ENCODE results near the gene SIX4. TPM values are rescaled to one million over a fixed set of nuclear protein-coding genes. Genes with fewer than 3 reads are reported as not detected.

SIX4 gene
- total RNA-seq, 4 donors from 2014 or later: 5.7 to 11.1 (median 6.1) TPM

DNA sequence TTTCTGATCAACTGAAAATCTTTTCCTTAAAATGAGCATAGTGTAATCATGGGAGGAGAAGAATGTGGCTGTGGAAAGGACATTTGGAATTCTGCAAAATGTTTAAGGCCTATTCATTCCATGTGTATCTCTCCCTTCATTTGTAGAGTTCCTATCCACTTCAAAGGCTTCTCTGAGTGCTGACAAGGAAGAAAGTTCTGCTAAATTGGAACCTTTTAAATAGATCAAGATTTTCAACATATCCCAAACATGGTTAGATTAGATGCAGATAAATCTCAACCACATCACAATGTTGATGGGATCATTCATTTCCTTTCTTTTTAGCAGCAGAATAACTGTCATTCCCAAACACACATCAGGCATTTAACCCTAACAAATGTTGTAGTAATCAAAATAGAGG is 46.5 kb downstream of the SIX4 start:
- intact Hi-C loops (cut with DNase I): no loop called here
- H3K27me3 ChIP-seq: no peaks in the 10 kb centered on the region
- no peak for DNase-seq
- no peaks in the 10 kb centered on the region for H3K4me1 ChIP-seq
- H3K4me3 ChIP-seq (replicated peaks in 1 of 3): no peak overlapping the region
- H3K9me3 ChIP-seq: no peaks in the 10 kb centered on the region
- no peaks in the 10 kb centered on the region for H3K36me3 ChIP-seq
- TF ChIP-seq POLR2A (IDR thresholded peaks at IDR 0.05): no peak
- TF ChIP-seq, protein P1, sequence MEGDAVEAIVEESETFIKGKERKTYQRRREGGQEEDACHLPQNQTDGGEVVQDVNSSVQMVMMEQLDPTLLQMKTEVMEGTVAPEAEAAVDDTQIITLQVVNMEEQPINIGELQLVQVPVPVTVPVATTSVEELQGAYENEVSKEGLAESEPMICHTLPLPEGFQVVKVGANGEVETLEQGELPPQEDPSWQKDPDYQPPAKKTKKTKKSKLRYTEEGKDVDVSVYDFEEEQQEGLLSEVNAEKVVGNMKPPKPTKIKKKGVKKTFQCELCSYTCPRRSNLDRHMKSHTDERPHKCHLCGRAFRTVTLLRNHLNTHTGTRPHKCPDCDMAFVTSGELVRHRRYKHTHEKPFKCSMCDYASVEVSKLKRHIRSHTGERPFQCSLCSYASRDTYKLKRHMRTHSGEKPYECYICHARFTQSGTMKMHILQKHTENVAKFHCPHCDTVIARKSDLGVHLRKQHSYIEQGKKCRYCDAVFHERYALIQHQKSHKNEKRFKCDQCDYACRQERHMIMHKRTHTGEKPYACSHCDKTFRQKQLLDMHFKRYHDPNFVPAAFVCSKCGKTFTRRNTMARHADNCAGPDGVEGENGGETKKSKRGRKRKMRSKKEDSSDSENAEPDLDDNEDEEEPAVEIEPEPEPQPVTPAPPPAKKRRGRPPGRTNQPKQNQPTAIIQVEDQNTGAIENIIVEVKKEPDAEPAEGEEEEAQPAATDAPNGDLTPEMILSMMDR (IDR thresholded peaks at IDR 0.05): no peak
- no peak overlapping the region for H3K27ac ChIP-seq

DNA sequence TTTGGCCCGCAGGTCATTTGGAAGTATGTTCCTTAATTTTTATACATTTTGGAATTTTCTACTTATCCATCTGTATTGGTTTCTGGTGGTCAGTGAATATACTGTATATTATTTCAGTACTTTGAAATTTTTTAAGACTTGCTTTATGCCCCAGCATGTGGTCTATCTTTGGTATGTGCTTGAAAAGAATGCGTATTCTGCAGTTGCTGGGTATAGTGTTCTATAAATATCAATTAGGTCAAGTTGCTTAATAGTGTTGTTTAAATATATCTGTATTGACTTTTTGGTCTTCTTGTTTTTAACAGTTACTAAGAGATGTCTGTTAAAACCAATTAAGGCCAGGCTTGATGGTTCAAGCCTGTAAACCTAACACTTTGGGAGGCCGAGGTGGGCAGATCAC is 53.2 kb downstream of the SIX4 start:
- H3K27me3 ChIP-seq: no peaks in the 10 kb centered on the region
- H3K27ac ChIP-seq: no peak overlapping the region
- no peaks in the 10 kb centered on the region for H3K4me1 ChIP-seq
- no peak overlapping the region for H3K4me3 ChIP-seq (replicated peaks in 1 of 3)
- TF ChIP-seq, protein P1 (IDR thresholded peaks at IDR 0.05): no peak
- TF ChIP-seq POLR2A (IDR thresholded peaks at IDR 0.05): no peak
- 94 to 95% methylated on average over 3 of the region's 3 CpGs for WGBS, 2 donors
- H3K9me3 ChIP-seq: no peaks in the 10 kb centered on the region
- H3K36me3 ChIP-seq: no peaks in the 10 kb centered on the region
- intact Hi-C loops (cut with DNase I): no loop called here
- no peak for DNase-seq

DNA sequence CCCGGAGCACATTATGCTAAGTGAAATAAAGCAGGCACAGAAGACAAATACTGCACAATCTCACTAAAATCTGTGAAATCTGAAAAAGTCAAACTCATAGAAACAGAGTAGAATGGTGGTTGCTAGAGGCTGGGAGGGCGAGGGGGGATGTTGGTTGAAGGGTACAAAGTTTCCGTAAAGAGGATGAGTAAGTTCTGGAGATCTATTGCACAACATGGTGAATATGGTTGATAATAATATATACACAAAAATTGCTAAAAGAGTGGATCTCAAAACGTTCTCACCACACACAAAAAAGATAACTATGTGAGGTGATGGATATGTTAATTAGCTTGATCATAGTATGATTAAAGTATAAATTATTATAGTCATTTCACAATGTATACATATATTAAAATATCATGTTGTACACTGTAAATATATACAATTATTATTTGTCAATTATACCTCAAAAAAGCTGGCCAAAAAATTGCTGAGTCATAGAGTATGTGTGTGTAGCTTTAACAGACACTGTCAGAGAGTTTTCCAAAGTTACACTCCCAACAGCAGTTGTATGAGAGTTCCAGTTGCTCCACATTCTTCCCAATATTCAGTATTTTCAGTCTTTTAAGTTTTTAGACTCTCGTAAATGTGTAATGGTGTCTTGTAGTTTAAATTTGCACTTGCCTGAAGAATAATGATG is 55.6 kb downstream of the SIX4 start:
- no peak for TF ChIP-seq POLR2A (IDR thresholded peaks at IDR 0.05)
- TF ChIP-seq, protein P1 (IDR thresholded peaks at IDR 0.05): no peak
- 87 to 92% methylated on average over 5 of the region's 5 CpGs for WGBS, 2 donors
- H3K9me3 ChIP-seq: no peaks in the 10 kb centered on the region
- intact Hi-C loops (cut with DNase I): no loop called here
- H3K36me3 ChIP-seq: no peaks in the 10 kb centered on the region
- H3K4me3 ChIP-seq (replicated peaks in 1 of 3): no peak overlapping the region
- no peaks in the 10 kb centered on the region for H3K27me3 ChIP-seq
- H3K4me1 ChIP-seq: no peaks in the 10 kb centered on the region
- H3K27ac ChIP-seq: no peak overlapping the region
- DNase-seq: no peak

DNA sequence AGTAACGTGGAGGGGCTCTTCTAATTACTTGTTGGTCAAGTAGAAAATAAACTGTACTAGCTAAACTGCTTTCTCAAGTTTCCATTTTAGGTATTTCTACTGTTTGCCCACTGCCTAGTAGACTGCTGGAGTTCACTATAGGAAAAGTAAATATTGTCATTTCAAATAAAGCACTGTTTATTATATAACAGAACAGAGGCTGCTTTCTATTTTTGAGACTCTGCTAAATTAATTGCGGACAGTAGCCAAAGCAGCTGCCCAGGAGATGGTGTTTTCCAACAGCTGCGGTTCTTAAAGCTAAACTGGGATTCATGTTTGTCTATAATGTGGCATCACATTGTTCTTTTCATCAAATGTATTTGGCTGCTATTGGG is 59.0 kb downstream of the SIX4 start:
- Histone ChIP-seq H3K9me3 (no peaks in the 10 kb centered on the region), H3K27ac (no peak overlapping the region), H3K27me3 (no peaks in the 10 kb centered on the region), H3K4me3 (replicated peaks in 1 of 3) (no peak overlapping the region), H3K36me3 (no peaks in the 10 kb centered on the region), H3K4me1 (no peaks in the 10 kb centered on the region)
- intact Hi-C loops (cut with DNase I): no loop called here
- no peak for TF ChIP-seq POLR2A (IDR thresholded peaks at IDR 0.05)
- TF ChIP-seq, protein P1 (IDR thresholded peaks at IDR 0.05): no peak
- no peak for DNase-seq
- 70 to 74% methylated on average over 3 of the region's 3 CpGs for WGBS, 2 donors

DNA sequence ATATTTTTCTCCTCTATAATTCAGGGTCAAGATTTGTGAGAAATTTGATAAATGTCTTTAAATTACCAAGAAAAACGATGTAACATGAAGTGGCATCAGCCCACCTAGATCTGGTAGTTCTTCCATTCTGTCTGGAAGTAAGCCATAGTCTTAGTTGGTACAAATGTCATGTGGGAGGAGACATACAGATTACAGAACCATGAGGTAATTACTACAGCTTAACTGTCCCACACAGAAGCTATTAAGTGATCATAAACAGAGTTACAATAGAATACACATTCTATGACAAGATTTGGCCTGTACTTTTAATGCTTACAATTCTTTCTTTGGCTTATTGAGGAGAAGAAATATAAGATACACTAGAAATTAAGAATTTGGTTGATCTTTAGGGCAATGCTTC is 61.2 kb downstream of the SIX4 start:
- no peak for TF ChIP-seq POLR2A (IDR thresholded peaks at IDR 0.05)
- TF ChIP-seq, protein P1 (IDR thresholded peaks at IDR 0.05): no peak
- Histone ChIP-seq H3K4me3 (replicated peaks in 1 of 3) (no peak overlapping the region), H3K9me3 (no peaks in the 10 kb centered on the region), H3K36me3 (no peaks in the 10 kb centered on the region), H3K27me3 (peaks cover 19% of the 10 kb centered on the region), H3K27ac (no peak overlapping the region), H3K4me1 (peaks cover 2 to 3% of the 10 kb centered on the region in 2 donors)
- DNase-seq: no peak
- WGBS, 2 donors: 86 to 89% methylated on average over 1 of the region's 1 CpG
- intact Hi-C loops (cut with DNase I): no loop called here
